GM12878 (cell line): ENCODE data around the gene TSSC4. TPM values are rescaled to one million over a fixed set of nuclear protein-coding genes. Genes with fewer than 3 reads are reported as not detected.

Source experiments
- ATAC-seq: fragments of 200-7000 bp; cut with Tn5 transposase; 3 replicates; pipeline ENCODE4 v1.9.1; 2020; ENCODE audit warnings: mild to moderate bottlenecking, moderate library complexity
- BruUV-seq: library from RNA; stranded (reverse); fragments of 400-500 nt; replicated peaks from 2 replicates; lab custom pipeline; 2021; lab: Mats Ljungman, UMichigan
- CTCF ChIA-PET: fragments of 300-600 bp; sonication (Branson Sonifier 250); formaldehyde crosslinking; extraction: SDS; loops from one replicate; lab custom pipeline; 2021; ENCODE audit warnings: inconsistent platforms; lab: Yijun Ruan, JAX
- POLR2A ChIA-PET: fragments of 350-600 bp; formaldehyde crosslinking; extraction: SDS; loops from one replicate; lab custom pipeline; 2021; ENCODE audit warnings: inconsistent platforms; lab: Charles Lee
- RAD21 ChIA-PET: fragments of 300-600 bp; sonication (Branson Sonifier 250); formaldehyde crosslinking; loops from one replicate; lab custom pipeline; 2023; ENCODE audit warnings: antibody characterized with exemption; ENCODE audit not compliant: unreplicated experiment; lab: Charles Lee
- SMC1A ChIA-PET: fragments of 300-600 bp; sonication (Branson Sonifier 250); formaldehyde crosslinking; loops from one replicate; lab custom pipeline; 2023; ENCODE audit not compliant: unreplicated experiment, uncharacterized antibody; lab: Charles Lee
- DNase-seq: peaks from one replicate; pipeline ENCODE4 v3.0.0-alpha.2; 2011; ENCODE audit warnings: low read depth, low spot score
- FAIRE-seq: peaks from 3 replicates; lab custom pipeline; 2011; peaks lifted over from hg19 to GRCh38; lab: Jason Lieb, UNC
- H2AFZ ChIP-seq: 2 replicates; pipeline ENCODE4 v1.6.0; 2011; ENCODE audit warnings: low read depth, low read length, control low read depth; ENCODE audit not compliant: control insufficient read depth
- H3K27ac ChIP-seq: 2 replicates; pipeline ENCODE4 v1.5.1; 2011; ENCODE audit warnings: control low read depth; ENCODE audit not compliant: control insufficient read depth, insufficient read depth
- H3K27me3 ChIP-seq, 2 experiments: replicated peaks in 1 of 2; 2 replicates each; pipeline versions ENCODE4 v1.6.0 to v1.6.1; 2011; ENCODE audit warnings: low read length in 1 of 2; ENCODE audit not compliant: control insufficient read depth in 2 of 2, insufficient read depth in 2 of 2
- H3K36me3 ChIP-seq, 2 experiments: 2 replicates each; pipeline ENCODE4 v1.5.1; 2011; ENCODE audit warnings: low read length in 1 of 2; ENCODE audit not compliant: control insufficient read depth in 2 of 2, insufficient read depth in 2 of 2
- H3K4me1 ChIP-seq: 2 replicates; pipeline ENCODE4 v1.6.1; 2011; ENCODE audit warnings: mild to moderate bottlenecking, low read length, moderate library complexity, mixed read lengths; ENCODE audit not compliant: control insufficient read depth, insufficient read depth
- H3K4me2 ChIP-seq: 2 replicates; pipeline ENCODE4 v1.6.0; 2011; ENCODE audit warnings: control low read depth; ENCODE audit not compliant: control insufficient read depth, insufficient read depth
- H3K4me3 ChIP-seq: fragments of 200-600 bp; sonication (generic); 2 replicates; pipeline ENCODE4 v1.5.1; 2016
- H3K79me2 ChIP-seq: 2 replicates; pipeline ENCODE4 v1.6.0; 2011; ENCODE audit warnings: low read length; ENCODE audit not compliant: control insufficient read depth, insufficient read depth
- H3K9ac ChIP-seq: 2 replicates; pipeline ENCODE4 v1.8.0; 2011; ENCODE audit warnings: low read length, control low read depth, mixed read lengths; ENCODE audit not compliant: control insufficient read depth, insufficient read depth
- H3K9me3 ChIP-seq: replicated peaks from 3 replicates; pipeline ENCODE4 v1.5.1; 2011; ENCODE audit warnings: mild to moderate bottlenecking, low read length; ENCODE audit not compliant: control insufficient read depth, insufficient read depth
- H4K20me1 ChIP-seq: 2 replicates; pipeline ENCODE4 v1.6.0; 2011; ENCODE audit not compliant: control insufficient read depth, insufficient read depth
- BCL11A ChIP-seq: IDR thresholded peaks from 2 replicates; pipeline ENCODE4 v1.6.1; 2011; ENCODE audit warnings: low read depth, low read length
- E2F4 ChIP-seq: IDR thresholded peaks from 2 replicates; pipeline ENCODE4 v1.6.1; 2012; ENCODE audit warnings: low read depth, low read length, improper control_type of control experiment
- GATAD2B ChIP-seq: fragments of 450-650 bp; conservative IDR thresholded peaks from 2 replicates; pipeline ENCODE4 v1.6.1; 2017; ENCODE audit warnings: low read depth, mild to moderate bottlenecking, moderate library complexity
- IRF3 ChIP-seq: fragments of 450-650 bp; IDR thresholded peaks from 2 replicates; pipeline ENCODE4 v1.6.1; 2014; ENCODE audit warnings: mild to moderate bottlenecking
- MEF2B ChIP-seq: fragments of 450-650 bp; IDR thresholded peaks from 2 replicates; pipeline ENCODE4 v1.6.1; 2018; ENCODE audit warnings: mild to moderate bottlenecking, moderate library complexity; ENCODE audit not compliant: partially characterized antibody, poor library complexity, severe bottlenecking
- RFX5 ChIP-seq: IDR thresholded peaks from 2 replicates; pipeline ENCODE4 v1.6.1; 2011; ENCODE audit warnings: low read depth, low read length, improper control_type of control experiment
- SRF ChIP-seq, 2 experiments: IDR thresholded peaks; 2 replicates each; pipeline ENCODE4 v1.6.1; 2011; ENCODE audit warnings: low read depth in 2 of 2, low read length in 2 of 2, mild to moderate bottlenecking in 1 of 2, moderate library complexity in 1 of 2
- TCF12 ChIP-seq: IDR thresholded peaks from 2 replicates; pipeline ENCODE4 v1.6.1; 2011; ENCODE audit warnings: low read depth, mild to moderate bottlenecking, low read length
- TCF7 ChIP-seq: IDR thresholded peaks from 2 replicates; pipeline ENCODE4 v1.6.1; 2014; ENCODE audit warnings: antibody characterized with exemption, borderline replicate concordance
- ZNF207 ChIP-seq: fragments of 450-650 bp; IDR thresholded peaks from 2 replicates; pipeline ENCODE4 v1.6.1; 2014; ENCODE audit warnings: antibody characterized with exemption, mild to moderate bottlenecking, borderline replicate concordance
- ZSCAN29 ChIP-seq: fragments of 450-650 bp; IDR thresholded peaks from 2 replicates; pipeline ENCODE4 v1.6.1; 2017; ENCODE audit warnings: mild to moderate bottlenecking, moderate library complexity
- WGBS: methylation state at CpG from one replicate; pipeline ENCODE4 v1.1.6; 2016; ENCODE audit warnings: low lambda C conversion rate; ENCODE audit not compliant: insufficient replicate concordance, insufficient coverage; ENCODE audit errors: missing lambda C conversion rate; 5-methylcytosine and 5-hydroxymethylcytosine counted together
- in situ Hi-C: fragments of 300-500 bp; cut with MboI; formaldehyde crosslinking; loops from 9 replicates; pipeline ENCODE4 v1.14.3; 2018; ENCODE audit warnings: mixed read lengths
- intact Hi-C: fragments of 100-400 bp; cut with micrococcal nuclease; formaldehyde crosslinking; loops from one replicate; pipeline ENCODE4 v1.14.2; 2022; ENCODE audit not compliant: unreplicated experiment
- polyA plus RNA-seq, 11 experiments: library from polyadenylated mRNA; depleted of rRNA in 4 of 11; unstranded in 6 of 11; stranded (reverse) in 5 of 11; fragments of >200 nt; fragmentation: Nextera tagmentation in 4 of 11; fragmentation: Illumina TruSeq in 1 of 11; extraction: Ambion mirVana in 4 of 11; extraction: Trizol in 1 of 11; gene quantifications; 1 replicate in 1 of 11; 2 replicates in 10 of 11; pipeline versions ENCODE4 v1.2.1 to v1.2.3, GENCODE V29; 2011 to 2016; ENCODE audit warnings: inconsistent platforms in 2 of 11, missing spikeins in 2 of 11, low read depth in 1 of 11
- total RNA-seq, 4 experiments: library from RNA; depleted of rRNA in 3 of 4; stranded (reverse); fragments of >200 nt in 3 of 4; fragmentation: Illumina TruSeq in 1 of 4; extraction: Trizol in 1 of 4; gene quantifications; 2 replicates each; pipeline versions ENCODE4 v1.2.1 to v1.2.3, GENCODE V29; 2013 to 2021

The TSSC4 gene
- total and polyA plus RNA-seq, 10 of the 15 experiments (the other 5 are each of a cell fraction or from before 2014, with no cell fraction given): 0.69 to 70.1 (median 25.7) TPM

- CTCF ChIA-PET: no interaction called here
- RAD21 ChIA-PET: no interaction called here
- no peaks in the 10 kb centered on the region for H3K27me3 ChIP-seq
- intact Hi-C loops: no loop called here
- DNase-seq: no peak
- no peak for TF ChIP-seq ZSCAN29
- TF ChIP-seq ZNF207: no peak
- no peak for TF ChIP-seq IRF3
- TF ChIP-seq TCF7: no peak
- no peak for TF ChIP-seq BCL11A
- TF ChIP-seq E2F4: no peak
- no peak for TF ChIP-seq GATAD2B
- TF ChIP-seq TCF12: no peak
- TF ChIP-seq SRF (IDR thresholded peaks at IDR 0.05; ENCODE audit: low read depth in 2 of 2, low read length in 2 of 2): no peak
- TF ChIP-seq RFX5: no peak
- no peak for TF ChIP-seq MEF2B
- TF ChIP-seq, all 136 proteins: peak for 0
- ATAC-seq (no peak), FAIRE-seq (no peak)
- BruUV-seq: no TSS peak
- POLR2A ChIA-PET: no interaction called here
- no peaks in the 10 kb centered on the region for H4K20me1 ChIP-seq
- SMC1A ChIA-PET: interaction anchor here (0.8 kb wide), 1 partner anchor 12 kb away, joined by 3 read pairs; no protein-coding TSS in a partner anchor
- no peaks in the 10 kb centered on the region for H3K4me1 ChIP-seq
- WGBS: 33% methylated on average over 9 of the region's 10 CpGs
- in situ Hi-C loops: no loop called here
- H3K4me3 ChIP-seq: no peak overlapping the region
- no peaks in the 10 kb centered on the region; the same call in 2 of the 3 replicates for H3K9me3 ChIP-seq
- no peak overlapping the region for H3K27ac ChIP-seq
- H3K79me2 ChIP-seq: no peaks in the 10 kb centered on the region
- H3K9ac ChIP-seq: no peak overlapping the region
- no peak overlapping the region for H3K4me2 ChIP-seq
- H3K36me3 ChIP-seq: no peaks in the 10 kb centered on the region
- no peak overlapping the region for H2AFZ ChIP-seq
These were observed 35.5 kb downstream of the TSSC4 start for GRCh38 chr11:2436013-2436520.
